Measurements from ENCODE around the gene SRSF11. TPM values are rescaled to one million over a fixed set of nuclear protein-coding genes. Genes with fewer than 3 reads are reported as not detected.

The SRSF11 gene
- total RNA-seq, 1 donor from 2014 or later: 281 TPM

DNA sequence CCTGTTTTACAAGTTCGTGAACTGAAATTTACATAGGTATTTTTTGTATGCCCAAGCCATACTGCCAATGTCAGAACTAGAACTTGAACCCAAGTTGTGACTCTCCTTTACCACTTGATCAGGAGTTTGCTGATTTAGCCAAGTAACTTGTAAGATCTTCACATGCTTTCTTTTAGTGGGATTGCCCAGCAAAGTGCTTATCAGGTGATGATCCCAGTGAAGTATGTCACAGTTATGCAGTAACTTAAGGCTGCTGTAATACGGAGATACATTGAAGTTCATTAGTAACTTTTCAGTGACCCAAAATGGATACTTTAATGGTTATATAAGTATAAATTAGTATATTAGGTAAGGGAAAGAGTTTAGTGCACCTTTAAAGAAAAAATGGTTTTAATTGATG is 3.8 kb downstream of the SRSF11 start:
- H3K4me3 Mint-ChIP-seq: no peak overlapping the region
- H3K27me3 Mint-ChIP-seq (ENCODE audit: insufficient read depth, low read depth): no peaks in the 10 kb centered on the region
- H3K27ac Mint-ChIP-seq: no peak overlapping the region

GRCh38 chr1:70227439-70227838 is 6.3 kb downstream of the SRSF11 start:
- Histone ChIP-seq H3K79me2 (ENCODE audit: low read depth) (peaks cover 97% of the 10 kb centered on the region), H3K9ac (no peak overlapping the region), H3K4me2 (no peak overlapping the region), H3K9me3 (ENCODE audit: low read depth) (no peaks in the 10 kb centered on the region), H2AFZ (replicated peaks) (no peak overlapping the region), H3K27ac (no peak overlapping the region), H3K27me3 (no peaks in the 10 kb centered on the region), H3K4me1 (peaks cover 15% of the 10 kb centered on the region), H3K4me3 (no peak overlapping the region), H3F3A (ENCODE audit: low read depth) (no peaks in the 10 kb centered on the region), H4K20me1 (ENCODE audit: low read depth) (peaks cover 85% of the 10 kb centered on the region), H3K36me3 (peaks cover 57% of the 10 kb centered on the region)
- Mint-ChIP-seq H3K4me1 (peaks cover 24% of the 10 kb centered on the region), H3K4me3 (no peak overlapping the region), H3K36me3 (peaks cover 23% of the 10 kb centered on the region), H3K27me3 (ENCODE audit: insufficient read depth, low read depth) (no peaks in the 10 kb centered on the region), H3K27ac (no peak overlapping the region), H3K9me3 (no peaks in the 10 kb centered on the region)
- no peak for DNase-seq (ENCODE audit: low spot score)
- TF ChIP-seq EZH2phosphoT487 (IDR thresholded peaks at IDR 0.05) (no peak), CTCF (IDR thresholded peaks at IDR 0.05) (no peak)

More for the DNA sequence above, 3.8 kb downstream of the SRSF11 start:
- Mint-ChIP-seq H3K9me3 (no peaks in the 10 kb centered on the region), H3K36me3 (peaks cover 11% of the 10 kb centered on the region), H3K4me1 (peaks cover 32% of the 10 kb centered on the region)
- H3K9me3 ChIP-seq (ENCODE audit: low read depth): no peaks in the 10 kb centered on the region
- H3F3A ChIP-seq (ENCODE audit: low read depth): peaks cover 24% of the 10 kb centered on the region
- peaks cover 39% of the 10 kb centered on the region for H3K36me3 ChIP-seq
- peaks cover 81% of the 10 kb centered on the region for H4K20me1 ChIP-seq (ENCODE audit: low read depth)
- no peak for DNase-seq (ENCODE audit: low spot score)
- no peak overlapping the region for H3K4me3 ChIP-seq
- no peak overlapping the region for H3K27ac ChIP-seq
- TF ChIP-seq EZH2 (IDR thresholded peaks at IDR 0.05) (no peak), CTCF (IDR thresholded peaks at IDR 0.05) (no peak), EZH2phosphoT487 (IDR thresholded peaks at IDR 0.05) (no peak)
- H2AFZ ChIP-seq (replicated peaks): no peak overlapping the region
- H3K9ac ChIP-seq: no peak overlapping the region
- no peaks in the 10 kb centered on the region for H3K27me3 ChIP-seq
- H3K79me2 ChIP-seq (ENCODE audit: low read depth): peaks cover 97% of the 10 kb centered on the region
- no peak overlapping the region for H3K4me2 ChIP-seq
- peaks cover 19% of the 10 kb centered on the region for H3K4me1 ChIP-seq

DNA sequence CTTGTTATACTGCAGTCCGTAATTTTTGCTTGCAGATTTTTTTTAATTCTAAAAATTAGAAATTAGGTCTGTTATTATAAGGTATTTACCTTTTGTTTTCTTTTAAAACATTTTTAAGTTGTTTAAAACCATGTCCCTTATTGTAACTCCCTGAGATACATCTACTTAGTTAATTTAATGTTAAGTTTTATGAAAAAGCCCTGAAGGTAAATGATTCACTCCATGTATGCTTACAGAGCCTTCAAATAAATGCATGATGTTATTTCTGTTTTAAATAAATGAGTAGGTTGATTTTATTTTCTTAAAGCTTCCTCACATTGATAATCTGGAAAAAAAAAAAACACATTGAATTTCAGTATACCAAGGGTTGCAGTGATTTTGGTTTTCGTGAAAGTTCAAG is 7.5 kb downstream of the SRSF11 start:
- Histone ChIP-seq H3K4me1 (peaks cover 2% of the 10 kb centered on the region), H2AFZ (replicated peaks) (no peak overlapping the region), H3K4me3 (no peak overlapping the region), H3K27me3 (no peaks in the 10 kb centered on the region), H4K20me1 (ENCODE audit: low read depth) (peaks cover 78% of the 10 kb centered on the region), H3K4me2 (no peak overlapping the region), H3K36me3 (peaks cover 49% of the 10 kb centered on the region), H3K27ac (no peak overlapping the region), H3K9ac (no peak overlapping the region), H3K9me3 (ENCODE audit: low read depth) (no peaks in the 10 kb centered on the region), H3K79me2 (ENCODE audit: low read depth) (peaks cover 97% of the 10 kb centered on the region), H3F3A (ENCODE audit: low read depth) (no peaks in the 10 kb centered on the region)
- Mint-ChIP-seq H3K4me3 (no peak overlapping the region), H3K27ac (no peak overlapping the region), H3K4me1 (peaks cover 11% of the 10 kb centered on the region), H3K9me3 (no peaks in the 10 kb centered on the region), H3K27me3 (ENCODE audit: insufficient read depth, low read depth) (no peaks in the 10 kb centered on the region), H3K36me3 (peaks cover 24% of the 10 kb centered on the region)
- no peak for DNase-seq (ENCODE audit: low spot score)
- no peak for TF ChIP-seq EZH2 (IDR thresholded peaks at IDR 0.05)
- no peak for TF ChIP-seq CTCF (IDR thresholded peaks at IDR 0.05)
- no peak for TF ChIP-seq EZH2phosphoT487 (IDR thresholded peaks at IDR 0.05)

Measured in neural progenitor cell (in vitro differentiated cells).